Right lobe of liver (tissue), 4 donors: ENCODE measurements around the gene UQCC2.

ENCODE experiments used
- POLR2A ChIP-seq: fragments of 450-650 bp; IDR thresholded peaks from one replicate; pipeline ENCODE4 v1.6.1; 2017; ENCODE audit warnings: antibody characterized with exemption, mild to moderate bottlenecking
- TF ChIP-seq, protein P1 (sequence below), 4 donors: fragments of 200-600 bp in 3 of 4; fragments of 450-650 bp in 1 of 4; IDR thresholded peaks; one replicate each; pipeline versions ENCODE4 v1.5.1 to v1.8.0; 2016 to 2022; ENCODE audit warnings: antibody characterized with exemption in 4 of 4, mild to moderate bottlenecking in 2 of 4
- donor health status: DM: no; HTN: no; CAD: no.
- donor health status: DM: no; HTN: no; CAD: no.
- donor health status: DM: no; HTN: yes; CAD: no.

DNA sequence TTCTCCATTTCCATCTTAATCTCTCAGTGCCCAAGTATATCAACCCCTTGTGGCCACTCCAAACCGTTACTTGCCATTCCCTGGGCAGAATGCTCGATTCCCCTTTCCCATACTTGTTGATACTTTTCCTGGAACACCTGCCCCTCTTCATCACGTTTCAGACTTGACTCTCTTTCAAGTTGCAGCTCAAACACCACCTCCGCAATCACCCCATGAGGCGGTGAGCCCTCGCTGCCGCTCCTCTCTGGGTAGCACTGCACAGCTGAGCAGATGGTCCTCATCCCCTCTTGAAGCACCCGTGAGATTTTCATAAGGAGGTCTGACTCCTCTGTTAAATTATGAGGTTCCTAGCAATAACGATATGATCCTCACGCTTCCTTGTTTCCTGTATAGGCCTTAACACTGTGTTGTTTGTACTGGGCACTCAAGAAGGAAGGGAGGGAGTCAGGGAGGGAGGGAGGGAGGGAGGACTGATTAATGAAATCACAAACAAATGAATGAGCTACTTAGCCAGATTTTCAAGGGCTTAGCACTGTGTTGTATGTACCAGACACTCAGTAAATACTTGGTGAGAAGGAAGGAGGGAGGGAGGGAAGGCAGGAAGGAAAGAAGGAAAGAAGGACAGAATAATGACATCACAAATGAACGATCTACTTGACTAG lies 8.0 kb upstream of the UQCC2 start:
- no peak for TF ChIP-seq POLR2A
- TF ChIP-seq, protein P1, sequence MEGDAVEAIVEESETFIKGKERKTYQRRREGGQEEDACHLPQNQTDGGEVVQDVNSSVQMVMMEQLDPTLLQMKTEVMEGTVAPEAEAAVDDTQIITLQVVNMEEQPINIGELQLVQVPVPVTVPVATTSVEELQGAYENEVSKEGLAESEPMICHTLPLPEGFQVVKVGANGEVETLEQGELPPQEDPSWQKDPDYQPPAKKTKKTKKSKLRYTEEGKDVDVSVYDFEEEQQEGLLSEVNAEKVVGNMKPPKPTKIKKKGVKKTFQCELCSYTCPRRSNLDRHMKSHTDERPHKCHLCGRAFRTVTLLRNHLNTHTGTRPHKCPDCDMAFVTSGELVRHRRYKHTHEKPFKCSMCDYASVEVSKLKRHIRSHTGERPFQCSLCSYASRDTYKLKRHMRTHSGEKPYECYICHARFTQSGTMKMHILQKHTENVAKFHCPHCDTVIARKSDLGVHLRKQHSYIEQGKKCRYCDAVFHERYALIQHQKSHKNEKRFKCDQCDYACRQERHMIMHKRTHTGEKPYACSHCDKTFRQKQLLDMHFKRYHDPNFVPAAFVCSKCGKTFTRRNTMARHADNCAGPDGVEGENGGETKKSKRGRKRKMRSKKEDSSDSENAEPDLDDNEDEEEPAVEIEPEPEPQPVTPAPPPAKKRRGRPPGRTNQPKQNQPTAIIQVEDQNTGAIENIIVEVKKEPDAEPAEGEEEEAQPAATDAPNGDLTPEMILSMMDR (IDR thresholded peaks at IDR 0.05) = no peak
